Measurements from ENCODE around the gene RECQL5.

DNA sequence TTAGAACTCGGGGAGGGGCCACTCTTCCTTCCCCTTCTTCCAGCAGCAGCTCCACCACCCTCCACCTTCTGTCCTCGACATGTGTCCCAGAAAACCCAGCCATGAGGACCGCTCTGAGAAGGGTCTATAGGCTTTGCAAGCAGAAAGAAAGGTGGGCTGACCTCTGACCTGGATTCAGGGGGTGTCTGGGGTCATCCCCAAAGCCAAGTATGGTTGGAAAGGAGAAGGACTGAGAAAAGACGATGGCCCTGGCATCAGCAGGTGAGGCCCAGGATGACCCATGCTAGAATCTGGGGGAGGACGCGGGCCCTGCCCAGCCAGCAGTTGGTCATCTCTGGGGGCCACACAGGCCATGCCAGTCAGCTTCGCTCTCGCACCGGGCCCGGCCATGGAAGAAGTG, 39.9 kb downstream of the RECQL5 start:
- TF ChIP-seq CTCF (optimal IDR thresholded peaks at IDR 0.05 in 1 of 3, IDR thresholded peaks at IDR 0.05 in 1 of 3, conservative IDR thresholded peaks at IDR 0.05 in 1 of 3; ENCODE audit: extremely low read depth in 1 of 3, insufficient read depth in 2 of 3, low read length in 3 of 3) = no peak
- no peak for TF ChIP-seq EZH2 (IDR thresholded peaks at IDR 0.05; ENCODE audit: low read length)
